Stimulated activated naive CD8-positive, alpha-beta T cell treated with anti-CD3 and anti-CD28 coated beads, Interleukin-15, amount 100 ng/mL, for 72 hours (primary cell): ENCODE results near the gene RPEL1.
"Not testable (repeated sequence)": the region's sequence is repeated elsewhere in the genome, so short reads cannot be mapped to it uniquely, and the experiment has no call there.

Experiments used
- ATAC-seq: fragments of 150-1000 bp; cut with Tn5 transposase; 2 replicates; pipeline ENCODE4 v1.10.0; 2021; ENCODE audit warnings: mild to moderate bottlenecking, moderate library complexity
- DNase-seq, 2 donors: peaks; one replicate each; pipeline ENCODE4 v3.0.0; 2021 to 2022
- H3K27ac Mint-ChIP-seq, 2 donors: one replicate each; pipeline ENCODE4 v1.8.0; 2022; ENCODE audit warnings: mild to moderate bottlenecking in 2 of 2, mixed read lengths in 2 of 2, moderate library complexity in 2 of 2
- H3K27me3 Mint-ChIP-seq: one replicate; pipeline ENCODE4 v1.8.0; 2022; ENCODE audit warnings: mixed read lengths
- H3K4me1 Mint-ChIP-seq: one replicate; pipeline ENCODE4 v1.8.0; 2022; ENCODE audit warnings: mild to moderate bottlenecking, mixed read lengths
- H3K4me3 Mint-ChIP-seq, 2 donors: one replicate each; pipeline ENCODE4 v1.8.0; 2022; ENCODE audit warnings: mild to moderate bottlenecking in 2 of 2, mixed read lengths in 2 of 2, moderate library complexity in 1 of 2
- H3K9me3 Mint-ChIP-seq, 2 donors: one replicate each; pipeline ENCODE4 v1.8.0; 2022; ENCODE audit warnings: mixed read lengths in 2 of 2

Gene RPEL1

GRCh38 chr10:103256613-103257012 is 10.9 kb downstream of the RPEL1 start:
- DNase-seq (no peak), ATAC-seq (no peak)
- Mint-ChIP-seq H3K4me1 (no peaks in the 10 kb centered on the region), H3K9me3 (peaks cover 8 to 26% of the 10 kb centered on the region in 2 donors), H3K27ac (no peak overlapping the region), H3K27me3 (peaks cover 19% of the 10 kb centered on the region), H3K4me3 (no peak overlapping the region)

GRCh38 chr10:103257812-103258211 is 12.1 kb downstream of the RPEL1 start:
- Mint-ChIP-seq H3K27ac (no peak overlapping the region), H3K9me3 (peaks cover 8 to 26% of the 10 kb centered on the region in 2 donors), H3K27me3 (peaks cover 25% of the 10 kb centered on the region), H3K4me1 (no peaks in the 10 kb centered on the region), H3K4me3 (no peak overlapping the region)
- DNase-seq (no peak), ATAC-seq (no peak)

DNA sequence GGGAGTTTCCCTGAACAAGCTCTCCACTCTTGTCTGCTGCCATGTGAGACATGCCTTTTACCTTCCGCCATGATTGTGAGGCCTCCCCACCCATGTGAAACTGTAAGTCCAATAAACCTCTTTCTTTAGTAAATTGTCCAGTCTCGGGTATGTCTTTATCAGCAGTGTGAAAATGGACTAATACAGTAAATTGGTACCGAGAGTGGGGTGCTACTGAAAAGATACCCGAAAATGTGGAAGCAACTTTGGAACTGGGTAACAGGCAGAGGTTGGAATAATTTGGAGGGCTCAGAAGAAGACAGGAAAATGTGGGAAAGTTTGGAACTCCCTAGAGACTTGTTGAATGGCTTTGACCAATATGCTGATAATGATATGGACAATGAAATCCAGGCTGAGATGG is 13.2 kb downstream of the RPEL1 start:
- not testable (repeated sequence) for H3K4me3 Mint-ChIP-seq, H3K27ac Mint-ChIP-seq, H3K4me1 Mint-ChIP-seq, DNase-seq, ATAC-seq
- Mint-ChIP-seq H3K9me3 (peaks cover 8 to 26% of the 10 kb centered on the region in 2 donors), H3K27me3 (peaks cover 36% of the 10 kb centered on the region)

DNA sequence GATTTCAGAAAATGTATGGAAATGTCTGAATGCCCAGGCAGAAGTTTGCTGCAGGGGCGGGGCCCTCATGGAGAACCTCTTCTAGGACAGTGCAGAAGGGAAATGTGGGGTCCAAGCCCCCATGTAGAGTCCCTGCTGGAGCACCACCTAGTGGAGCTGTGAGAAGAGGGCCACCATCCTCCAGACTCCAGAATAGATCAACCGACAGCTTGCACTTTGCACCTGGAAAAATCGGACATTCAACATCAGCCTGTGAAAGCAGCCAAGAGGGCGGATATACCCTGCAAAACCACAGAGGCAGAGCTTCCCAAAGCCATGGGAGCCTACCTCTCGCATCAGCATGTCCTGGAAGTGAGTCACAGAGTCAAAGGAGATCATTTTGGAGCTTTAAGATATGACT is 14.3 kb downstream of the RPEL1 start:
- ATAC-seq (no peak), DNase-seq (no peak)
- peaks cover 8 to 26% of the 10 kb centered on the region in 2 donors for H3K9me3 Mint-ChIP-seq
- peaks cover 44% of the 10 kb centered on the region for H3K27me3 Mint-ChIP-seq
- H3K27ac Mint-ChIP-seq, result no peak overlapping the region
- H3K4me1 Mint-ChIP-seq, result no peaks in the 10 kb centered on the region
- no peak overlapping the region for H3K4me3 Mint-ChIP-seq

DNA sequence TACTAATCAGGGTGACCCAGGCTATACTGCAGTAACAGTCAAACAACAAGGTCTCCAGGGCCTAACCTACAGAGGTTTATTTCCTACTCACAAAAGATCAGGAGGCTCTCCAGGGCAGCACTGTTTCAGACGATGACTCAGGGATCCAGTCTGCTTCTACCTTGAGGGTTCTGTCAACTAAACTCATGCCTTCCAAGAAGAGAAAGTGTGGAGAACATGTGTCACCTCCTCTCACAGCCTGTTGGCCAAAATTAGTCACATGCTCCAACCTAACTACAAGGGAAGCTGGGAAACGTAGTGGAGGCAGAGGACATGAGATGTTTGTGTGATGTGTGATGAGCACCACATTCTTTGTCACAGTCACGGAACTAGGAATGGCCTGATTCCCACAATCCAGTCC is 16.5 kb downstream of the RPEL1 start:
- Mint-ChIP-seq H3K27me3 (peaks cover 63% of the 10 kb centered on the region), H3K27ac (no peak overlapping the region), H3K9me3 (peaks cover 8 to 26% of the 10 kb centered on the region in 2 donors), H3K4me1 (no peaks in the 10 kb centered on the region), H3K4me3 (no peak overlapping the region)
- ATAC-seq (peak; percentile 40), DNase-seq (no peak)

DNA sequence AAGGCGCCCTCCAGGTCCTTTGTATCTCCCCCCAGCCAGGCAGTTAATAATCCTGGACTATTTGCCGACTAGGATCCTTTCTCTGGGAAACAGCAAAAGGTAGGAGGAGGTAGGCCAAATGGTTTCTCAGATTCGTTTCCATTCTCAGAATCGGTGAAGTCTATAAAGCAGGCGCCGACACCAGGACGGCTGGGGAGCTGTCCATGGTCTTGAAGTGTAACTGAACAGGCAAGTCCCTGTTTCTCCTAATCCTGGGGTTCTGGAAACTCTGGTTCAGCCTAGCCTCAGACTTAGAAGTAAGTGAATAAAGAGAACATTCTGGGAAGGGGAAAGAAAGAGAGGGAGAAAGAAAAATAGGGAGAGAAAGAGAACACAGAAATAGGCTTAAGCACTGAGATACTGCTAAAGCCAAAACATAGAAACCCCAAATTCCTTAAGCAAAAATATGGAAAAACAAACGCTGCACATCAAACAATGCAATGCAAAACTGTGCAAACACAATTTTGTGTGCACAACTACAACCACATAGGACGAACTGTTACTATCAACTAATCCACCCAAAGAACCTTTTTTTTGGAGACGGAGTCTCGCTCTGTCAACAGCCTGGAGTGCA is 20.1 kb downstream of the RPEL1 start:
- Mint-ChIP-seq H3K4me1 (no peaks in the 10 kb centered on the region), H3K27me3 (peaks cover 64% of the 10 kb centered on the region), H3K27ac (no peak overlapping the region), H3K4me3 (no peak overlapping the region), H3K9me3 (peaks cover 5 to 6% of the 10 kb centered on the region in 2 donors)
- ATAC-seq, result no peak
- peak; percentile 13 to 20 for DNase-seq

DNA sequence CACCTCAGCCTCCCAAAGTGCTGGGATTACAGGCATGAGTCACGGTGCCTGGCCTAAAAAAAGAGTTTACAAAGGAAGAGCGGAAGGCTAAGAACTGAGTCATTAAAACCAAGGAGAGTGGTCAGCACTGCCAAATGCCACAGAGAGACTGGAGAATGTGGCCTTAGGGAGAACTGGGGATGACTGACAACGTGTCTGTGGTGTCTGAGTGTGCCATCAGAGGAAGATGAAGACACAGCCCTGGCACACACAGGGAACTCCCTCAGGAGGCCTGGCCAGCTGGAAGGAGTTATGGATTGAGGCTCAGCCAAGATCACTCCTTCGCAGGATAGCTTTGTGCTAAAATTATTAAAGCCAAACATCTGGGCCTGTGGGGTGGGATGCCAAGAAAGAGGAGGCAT is 27.4 kb downstream of the RPEL1 start:
- Mint-ChIP-seq H3K9me3 (no peaks in the 10 kb centered on the region), H3K27me3 (peaks cover 72% of the 10 kb centered on the region), H3K4me1 (peaks cover 19% of the 10 kb centered on the region), H3K27ac (no peak overlapping the region), H3K4me3 (no peak overlapping the region)
- no peak for DNase-seq
- ATAC-seq, result no peak

GRCh38 chr10:103276251-103276895 is 30.7 kb downstream of the RPEL1 start:
- H3K9me3 Mint-ChIP-seq, result peaks cover 5 to 9% of the 10 kb centered on the region in 2 donors
- H3K4me1 Mint-ChIP-seq, result peaks cover 30% of the 10 kb centered on the region
- H3K4me3 Mint-ChIP-seq, result peak overlapping the region; percentile 75 to 76
- ATAC-seq, result peak; percentile 34
- H3K27ac Mint-ChIP-seq, result no peak overlapping the region
- peaks cover 91% of the 10 kb centered on the region for H3K27me3 Mint-ChIP-seq
- DNase-seq, result no peak

DNA sequence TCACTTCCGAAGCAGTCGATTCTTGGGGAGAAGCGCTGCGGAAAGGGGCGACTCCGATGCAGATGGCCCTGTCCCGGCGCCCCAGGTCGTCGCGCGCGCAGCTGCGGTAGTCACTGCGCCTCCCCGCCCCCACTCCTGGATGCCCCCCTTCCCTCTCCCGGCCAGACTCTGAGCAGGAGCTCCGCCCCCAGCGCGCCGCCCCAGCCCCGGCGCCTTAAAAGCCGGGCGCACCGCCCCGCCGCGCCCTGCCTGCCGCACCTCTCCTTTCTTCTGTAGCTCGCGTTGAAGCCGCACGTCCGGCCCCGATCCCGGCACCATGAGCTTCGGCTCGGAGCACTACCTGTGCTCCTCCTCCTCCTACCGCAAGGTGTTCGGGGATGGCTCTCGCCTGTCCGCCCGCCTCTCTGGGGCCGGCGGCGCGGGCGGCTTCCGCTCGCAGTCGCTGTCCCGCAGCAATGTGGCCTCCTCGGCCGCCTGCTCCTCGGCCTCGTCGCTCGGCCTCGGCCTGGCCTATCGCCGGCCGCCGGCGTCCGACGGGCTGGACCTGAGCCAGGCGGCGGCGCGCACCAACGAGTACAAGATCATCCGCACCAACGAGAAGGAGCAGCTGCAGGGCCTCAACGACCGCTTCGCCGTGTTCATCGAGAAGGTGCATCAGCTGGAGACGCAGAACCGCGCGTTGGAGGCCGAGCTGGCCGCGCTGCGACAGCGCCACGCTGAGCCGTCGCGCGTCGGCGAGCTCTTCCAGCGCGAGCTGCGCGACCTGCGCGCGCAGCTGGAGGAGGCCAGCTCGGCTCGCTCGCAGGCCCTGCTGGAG is 31.4 kb downstream of the RPEL1 start, which contains the start of gene INA:
Gene INA (plus strand): TSS at position 243 of the 817 bp plus-strand sequence. CDS start 74 bp downstream, at position 317.
- peak within 1 kb of the TSS; percentile 75 to 76 for H3K4me3 Mint-ChIP-seq
- ATAC-seq (peak; percentile 83), DNase-seq (peak; percentile 25 to 44)
- H3K27me3 Mint-ChIP-seq, result peaks cover 91% of the 10 kb centered on the region
- H3K4me1 Mint-ChIP-seq, result peaks cover 35% of the 10 kb centered on the region
- H3K27ac Mint-ChIP-seq, result no peak within 1 kb of the TSS
- H3K9me3 Mint-ChIP-seq, result peaks cover 5 to 9% of the 10 kb centered on the region in 2 donors

- H3K27ac Mint-ChIP-seq, result no peak overlapping the region
- DNase-seq, result peak in 1 of 2 donors; percentile 4
- H3K9me3 Mint-ChIP-seq, result peaks cover 5 to 9% of the 10 kb centered on the region in 2 donors
- peaks cover 90% of the 10 kb centered on the region for H3K27me3 Mint-ChIP-seq
- H3K4me1 Mint-ChIP-seq, result peaks cover 35% of the 10 kb centered on the region
- no peak for ATAC-seq
- peak overlapping the region; percentile 75 to 76 for H3K4me3 Mint-ChIP-seq
These were observed 32.2 kb downstream of the RPEL1 start for GRCh38 chr10:103277713-103278536.

DNA sequence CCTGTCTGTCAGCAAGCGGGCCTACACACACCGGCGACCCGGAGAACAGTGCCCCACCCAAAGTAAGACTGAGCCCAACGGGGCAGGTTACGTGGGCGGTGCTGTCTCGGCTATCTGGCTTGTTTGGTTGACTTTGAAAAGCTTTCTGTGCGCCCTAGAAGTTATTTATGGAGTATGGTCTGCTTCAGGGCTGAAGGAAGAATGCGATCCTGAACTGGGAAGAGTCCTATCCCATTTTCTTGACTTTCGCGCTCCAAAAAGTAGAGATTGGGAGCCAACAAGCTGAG is 32.8 kb downstream of the RPEL1 start:
- H3K4me1 Mint-ChIP-seq, result peaks cover 35% of the 10 kb centered on the region
- ATAC-seq (no peak), DNase-seq (no peak)
- H3K27ac Mint-ChIP-seq, result no peak overlapping the region
- peaks cover 87% of the 10 kb centered on the region for H3K27me3 Mint-ChIP-seq
- H3K9me3 Mint-ChIP-seq, result peaks cover 5 to 9% of the 10 kb centered on the region in 2 donors
- no peak overlapping the region for H3K4me3 Mint-ChIP-seq

- H3K27ac Mint-ChIP-seq, result no peak overlapping the region
- peaks cover 5 to 9% of the 10 kb centered on the region in 2 donors for H3K9me3 Mint-ChIP-seq
- no peak for ATAC-seq
- peak; percentile 19 to 23 for DNase-seq
- peaks cover 87% of the 10 kb centered on the region for H3K27me3 Mint-ChIP-seq
- H3K4me1 Mint-ChIP-seq, result peaks cover 35% of the 10 kb centered on the region
- H3K4me3 Mint-ChIP-seq, result peak overlapping the region in 1 of 2 donors; percentile 33
These were observed 33.2 kb downstream of the RPEL1 start for GRCh38 chr10:103278862-103279298.

GRCh38 chr10:103280031-103280430 is 34.3 kb downstream of the RPEL1 start:
- H3K4me3 Mint-ChIP-seq, result no peak overlapping the region
- peaks cover 5 to 9% of the 10 kb centered on the region in 2 donors for H3K9me3 Mint-ChIP-seq
- H3K27ac Mint-ChIP-seq, result no peak overlapping the region
- no peak for ATAC-seq
- peaks cover 35% of the 10 kb centered on the region for H3K4me1 Mint-ChIP-seq
- DNase-seq, result no peak
- H3K27me3 Mint-ChIP-seq, result peaks cover 86% of the 10 kb centered on the region

DNA sequence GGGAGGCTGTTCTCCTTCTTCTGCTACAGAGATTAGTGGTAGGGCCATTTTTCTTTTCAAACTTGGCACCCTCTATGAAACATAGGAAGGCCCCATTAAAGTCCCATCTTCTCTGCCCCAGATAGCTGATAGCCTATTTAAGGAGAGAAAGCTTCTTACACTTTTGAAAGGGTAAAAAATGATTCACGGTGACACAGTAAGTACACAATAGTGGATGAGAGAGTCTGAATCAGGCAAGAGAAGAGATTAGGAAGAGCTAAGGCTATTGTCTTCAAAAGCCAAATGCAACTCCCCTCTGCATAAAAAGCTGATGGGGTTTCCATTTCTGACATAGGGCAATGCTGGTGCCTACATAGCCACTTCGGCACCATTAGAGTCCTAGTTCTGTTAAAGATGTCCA is 34.8 kb downstream of the RPEL1 start:
- DNase-seq (no peak), ATAC-seq (no peak)
- peaks cover 81% of the 10 kb centered on the region for H3K27me3 Mint-ChIP-seq
- H3K27ac Mint-ChIP-seq, result no peak overlapping the region
- no peak overlapping the region for H3K4me3 Mint-ChIP-seq
- H3K4me1 Mint-ChIP-seq, result peaks cover 35% of the 10 kb centered on the region
- peaks cover 5 to 9% of the 10 kb centered on the region in 2 donors for H3K9me3 Mint-ChIP-seq

DNA sequence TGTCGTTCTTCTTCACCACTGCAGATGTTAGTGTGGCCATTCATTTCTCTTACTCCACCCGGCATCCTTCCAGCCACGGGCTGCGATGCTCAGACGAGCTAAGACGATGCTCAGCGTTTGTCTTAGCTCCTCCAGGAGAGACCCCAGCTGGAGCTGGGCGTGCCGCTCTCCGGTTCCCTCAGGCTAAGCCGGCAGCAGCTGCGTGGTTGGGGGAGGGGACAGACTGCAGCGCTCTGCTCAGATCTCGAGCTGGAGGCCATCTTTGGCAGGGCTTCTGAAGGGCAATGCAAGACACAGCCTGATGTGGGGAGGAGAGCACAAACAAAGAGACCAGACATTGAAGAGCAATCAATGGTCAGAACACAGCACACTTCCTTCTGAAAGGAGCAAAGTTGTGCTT is 36.1 kb downstream of the RPEL1 start:
- DNase-seq, result no peak
- H3K27me3 Mint-ChIP-seq, result peaks cover 74% of the 10 kb centered on the region
- no peak overlapping the region for H3K27ac Mint-ChIP-seq

More for the DNA sequence above, 36.1 kb downstream of the RPEL1 start:
- peaks cover 28% of the 10 kb centered on the region for H3K4me1 Mint-ChIP-seq
- no peak overlapping the region for H3K4me3 Mint-ChIP-seq
- H3K9me3 Mint-ChIP-seq, result peaks cover 5 to 9% of the 10 kb centered on the region in 2 donors
- no peak for ATAC-seq
